Measurements from ENCODE around the gene RPS21. TPM values are rescaled to one million over a fixed set of nuclear protein-coding genes. Genes with fewer than 3 reads are reported as not detected.

Gene RPS21
- total and polyA plus RNA-seq, 8 donors: 239 to 7,615 (median 2,549) TPM

DNA sequence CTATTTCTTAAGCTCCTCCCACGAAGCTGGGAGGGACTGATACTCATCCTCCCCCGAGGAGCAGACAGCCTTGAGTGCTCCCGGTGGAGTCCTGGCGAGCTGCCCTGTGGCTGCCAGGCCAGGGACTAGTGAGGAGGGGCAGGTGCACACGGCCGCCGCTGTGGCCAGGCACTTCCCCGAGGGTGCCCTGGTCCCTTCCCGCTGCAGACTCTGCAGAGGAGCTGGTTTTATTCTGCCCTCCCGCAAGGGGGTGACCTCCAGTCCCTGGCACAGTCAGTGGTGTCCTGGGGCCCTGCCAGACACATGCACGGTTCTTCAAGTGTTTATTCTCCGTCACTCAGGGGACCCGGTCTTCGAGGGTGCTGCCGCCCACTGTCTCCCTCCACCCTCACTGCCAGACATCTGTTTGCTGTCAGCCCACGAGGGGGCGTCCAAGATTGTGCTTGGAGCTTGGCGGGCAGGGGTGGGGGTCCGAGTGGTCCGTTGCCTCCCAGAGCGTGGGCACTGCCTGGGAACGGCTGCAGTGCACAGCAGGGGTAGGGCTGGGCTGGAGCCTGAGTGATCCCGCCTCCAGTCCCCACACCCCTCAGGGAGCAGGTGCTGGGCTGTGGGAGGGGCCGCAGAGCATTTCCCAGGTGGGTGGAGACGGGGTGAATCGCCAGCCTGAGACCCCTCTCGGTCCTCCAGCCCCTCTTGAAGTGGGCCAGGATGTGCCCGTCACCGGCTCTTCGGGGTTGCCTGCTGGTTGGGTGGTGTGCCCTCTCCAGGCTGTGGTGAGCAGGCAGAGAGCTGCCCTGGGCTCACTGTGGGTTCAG, 23.2 kb downstream of the RPS21 start:
- intact Hi-C loops (cut with DNase I; ENCODE audit: low total_unique reads): no loop called here
- DNase-seq: peak; percentile 78 to 83
- TF ChIP-seq POLR2A (IDR thresholded peaks at IDR 0.05): no peak
- TF ChIP-seq, protein P1, sequence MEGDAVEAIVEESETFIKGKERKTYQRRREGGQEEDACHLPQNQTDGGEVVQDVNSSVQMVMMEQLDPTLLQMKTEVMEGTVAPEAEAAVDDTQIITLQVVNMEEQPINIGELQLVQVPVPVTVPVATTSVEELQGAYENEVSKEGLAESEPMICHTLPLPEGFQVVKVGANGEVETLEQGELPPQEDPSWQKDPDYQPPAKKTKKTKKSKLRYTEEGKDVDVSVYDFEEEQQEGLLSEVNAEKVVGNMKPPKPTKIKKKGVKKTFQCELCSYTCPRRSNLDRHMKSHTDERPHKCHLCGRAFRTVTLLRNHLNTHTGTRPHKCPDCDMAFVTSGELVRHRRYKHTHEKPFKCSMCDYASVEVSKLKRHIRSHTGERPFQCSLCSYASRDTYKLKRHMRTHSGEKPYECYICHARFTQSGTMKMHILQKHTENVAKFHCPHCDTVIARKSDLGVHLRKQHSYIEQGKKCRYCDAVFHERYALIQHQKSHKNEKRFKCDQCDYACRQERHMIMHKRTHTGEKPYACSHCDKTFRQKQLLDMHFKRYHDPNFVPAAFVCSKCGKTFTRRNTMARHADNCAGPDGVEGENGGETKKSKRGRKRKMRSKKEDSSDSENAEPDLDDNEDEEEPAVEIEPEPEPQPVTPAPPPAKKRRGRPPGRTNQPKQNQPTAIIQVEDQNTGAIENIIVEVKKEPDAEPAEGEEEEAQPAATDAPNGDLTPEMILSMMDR (IDR thresholded peaks at IDR 0.05): peak in 3 of 7 experiments; percentile 24 to 53 (median 43)
- Histone ChIP-seq H3K27me3 (peaks cover 0 to 2% (median 0%) of the 10 kb centered on the region in 3 donors), H3K9me3 (no peaks in the 10 kb centered on the region), H3K4me1 (peaks cover 47 to 87% (median 60%) of the 10 kb centered on the region in 4 donors), H3K36me3 (no peaks in the 10 kb centered on the region), H3K27ac (peak overlapping the region in 1 of 5 donors; percentile 7), H3K4me3 (no peak overlapping the region)
- WGBS, 5 donors: 1 to 8% (median 6%) methylated on average over 8 to 30 of the region's 30 CpGs

DNA sequence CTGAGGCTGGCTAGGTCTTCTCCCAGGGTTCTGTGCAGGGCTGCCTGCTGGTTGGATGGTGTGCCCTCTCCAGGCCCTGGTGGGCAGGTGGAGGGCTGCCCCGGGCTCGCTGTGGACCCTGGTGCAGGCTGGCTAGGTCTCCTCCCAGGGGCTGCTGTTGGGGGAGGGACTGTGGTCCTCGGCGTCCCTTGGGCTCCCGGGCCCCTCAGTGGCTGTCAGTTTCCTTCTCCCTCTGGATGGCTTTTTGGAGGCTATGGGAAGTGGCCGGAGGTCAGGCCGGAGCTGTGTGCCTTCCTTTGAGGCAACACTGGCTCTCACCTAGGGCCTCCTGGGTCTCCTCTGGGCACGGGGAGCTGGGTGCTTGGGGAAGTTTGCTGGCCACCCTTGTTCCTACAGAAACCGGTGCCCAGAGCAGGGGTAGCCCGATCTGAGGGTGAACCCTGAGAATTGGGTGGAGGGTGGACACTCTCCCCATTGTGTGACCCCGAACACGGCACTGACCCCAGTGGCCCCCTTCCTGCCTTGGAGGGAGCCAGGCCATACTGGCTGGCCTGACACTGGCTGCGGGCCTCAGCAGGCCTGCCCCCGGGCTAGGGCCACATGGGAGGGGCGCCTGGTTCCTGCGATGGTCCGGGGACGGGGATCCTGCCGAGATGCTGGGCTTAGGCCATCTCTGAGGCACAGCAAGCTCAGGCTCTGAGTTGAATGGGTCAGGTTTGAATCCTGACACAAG, 24.0 kb downstream of the RPS21 start:
- H3K36me3 ChIP-seq: no peaks in the 10 kb centered on the region
- intact Hi-C loops (cut with DNase I; ENCODE audit: low total_unique reads): no loop called here
- no peak overlapping the region for H3K4me3 ChIP-seq
- H3K27ac ChIP-seq: peak overlapping the region in 1 of 5 donors; percentile 7
- H3K9me3 ChIP-seq: no peaks in the 10 kb centered on the region
- 82 to 90% (median 89%) methylated on average over 10 to 19 of the region's 19 CpGs for WGBS, 5 donors
- TF ChIP-seq, protein P1 (IDR thresholded peaks at IDR 0.05): no peak
- no peak for TF ChIP-seq POLR2A (IDR thresholded peaks at IDR 0.05)
- no peak for TF ChIP-seq POLR2AphosphoS5 (IDR thresholded peaks at IDR 0.05)
- no peak for TF ChIP-seq EP300 (IDR thresholded peaks at IDR 0.05)
- no peak for DNase-seq
- H3K27me3 ChIP-seq: peaks cover 0 to 8% (median 0%) of the 10 kb centered on the region in 3 donors
- peaks cover 39 to 80% (median 52%) of the 10 kb centered on the region in 4 donors for H3K4me1 ChIP-seq

DNA sequence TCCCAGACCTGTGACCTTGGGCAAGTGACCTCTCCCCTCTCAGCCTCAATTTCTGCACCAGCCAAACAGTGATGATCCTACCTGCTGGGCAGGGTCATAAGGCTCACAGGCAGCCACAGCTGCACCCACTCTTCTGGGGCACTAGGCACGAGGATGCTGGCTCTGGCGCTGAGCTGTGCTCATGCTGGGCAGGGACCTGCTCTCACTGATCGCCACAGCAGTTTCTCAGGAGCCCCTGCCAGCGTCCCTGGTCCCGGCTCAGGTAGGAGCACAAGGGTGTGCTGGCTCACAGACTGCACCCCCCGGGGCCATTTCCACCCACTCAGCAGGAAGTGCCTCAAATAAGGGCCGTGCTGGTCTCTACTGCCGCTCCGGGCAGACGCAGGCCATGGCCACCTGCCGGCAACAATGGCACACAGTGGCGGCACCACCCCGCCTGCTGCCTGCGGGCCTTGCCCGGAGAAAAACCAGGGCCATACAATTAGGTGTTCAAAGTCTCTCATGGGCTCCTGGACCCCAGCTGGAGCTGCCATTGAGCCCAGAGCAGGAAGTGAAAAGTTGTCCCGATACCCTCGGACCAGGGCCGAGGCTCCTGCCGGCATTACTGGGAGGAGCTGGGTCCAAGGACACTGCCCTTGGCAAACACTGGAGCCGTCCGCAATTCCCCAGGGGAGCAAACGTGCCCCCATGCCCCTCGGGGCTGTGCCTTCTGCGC, 24.7 kb downstream of the RPS21 start:
- DNase-seq: peak; percentile 41 to 43
- H3K4me3 ChIP-seq: no peak overlapping the region
- intact Hi-C loops (cut with DNase I; ENCODE audit: low total_unique reads): no loop called here
- H3K9me3 ChIP-seq: no peaks in the 10 kb centered on the region
- H3K27ac ChIP-seq: peak overlapping the region in 3 of 5 donors; percentile 4 to 27 (median 10)
- H3K36me3 ChIP-seq: no peaks in the 10 kb centered on the region
- H3K27me3 ChIP-seq: peaks cover 0 to 16% (median 0%) of the 10 kb centered on the region in 3 donors
- WGBS, 5 donors: 43 to 77% (median 58%) methylated on average over 5 to 24 of the region's 24 CpGs
- TF ChIP-seq, protein P1 (IDR thresholded peaks at IDR 0.05): peak in 1 of 7 experiments; percentile 29
- no peak for TF ChIP-seq POLR2AphosphoS5 (IDR thresholded peaks at IDR 0.05)
- peaks cover 32 to 72% (median 45%) of the 10 kb centered on the region in 4 donors for H3K4me1 ChIP-seq
